Measurements from ENCODE around the gene CERK.

The CERK gene

GRCh38 chr22:46671824-46672432 is 66.1 kb downstream of the CERK start:
- TF ChIP-seq CTCF (IDR thresholded peaks at IDR 0.05; ENCODE audit: low read depth, low read length) = no peak

GRCh38 chr22:46669201-46669600 is 68.9 kb downstream of the CERK start:
- no peak for TF ChIP-seq CTCF (IDR thresholded peaks at IDR 0.05; ENCODE audit: low read depth, low read length)
- no peak for DNase-seq (ENCODE audit: extremely low read depth, low read depth)

More at GRCh38 chr22:46671824-46672432, 66.1 kb downstream of the CERK start:
- DNase-seq (ENCODE audit: extremely low read depth, low read depth) = no peak

GRCh38 chr22:46668116-46668515 is 69.9 kb downstream of the CERK start:
- DNase-seq (ENCODE audit: extremely low read depth, low read depth) = no peak
- no peak for TF ChIP-seq CTCF (IDR thresholded peaks at IDR 0.05; ENCODE audit: low read depth, low read length)

- DNase-seq (ENCODE audit: extremely low read depth, low read depth) = no peak
- TF ChIP-seq CTCF (IDR thresholded peaks at IDR 0.05; ENCODE audit: low read depth, low read length) = no peak
Observed at GRCh38 chr22:46667245-46667623, 70.8 kb downstream of the CERK start.

- TF ChIP-seq CTCF (IDR thresholded peaks at IDR 0.05; ENCODE audit: low read depth, low read length) = no peak
- DNase-seq (ENCODE audit: extremely low read depth, low read depth) = no peak
Observed at GRCh38 chr22:46666577-46667244, 71.3 kb downstream of the CERK start.

- no peak for TF ChIP-seq CTCF (IDR thresholded peaks at IDR 0.05; ENCODE audit: low read depth, low read length)
- no peak for DNase-seq (ENCODE audit: extremely low read depth, low read depth)
Observed at GRCh38 chr22:46665751-46666280, 72.2 kb downstream of the CERK start.

GRCh38 chr22:46665151-46665695 is 72.8 kb downstream of the CERK start:
- DNase-seq (ENCODE audit: extremely low read depth, low read depth) = no peak
- no peak for TF ChIP-seq CTCF (IDR thresholded peaks at IDR 0.05; ENCODE audit: low read depth, low read length)

Data from AG09319 (cell line).